HG03159 (cell line): ENCODE data around the gene UBAP1L.
"Not testable (repeated sequence)": the region's sequence is repeated elsewhere in the genome, so short reads cannot be mapped to it uniquely, and the experiment has no call there.

Experiments
- ATAC-seq: cut with Tn5 transposase; IDR thresholded peaks from one replicate; pipeline ENCODE4 v1.9.1; 2021; ENCODE audit warnings: mild to moderate bottlenecking, moderate library complexity; ENCODE audit not compliant: unreplicated experiment

The UBAP1L gene

GRCh38 chr15:65049418-65049840, 65.6 kb downstream of the UBAP1L start:
- ATAC-seq, result peak; percentile 88

GRCh38 chr15:65048241-65048640, 66.8 kb downstream of the UBAP1L start:
- ATAC-seq, result no peak

- no peak for ATAC-seq
These were observed 70.1 kb downstream of the UBAP1L start, which contains the start of gene SLC51B for GRCh38 chr15:65044724-65045481. Gene SLC51B (plus strand): TSS chr15:65045387. CDS start chr15:65050005, 4,618 bp downstream.

GRCh38 chr15:65044218-65044617, 70.8 kb downstream of the UBAP1L start:
- ATAC-seq, result not testable (repeated sequence)

- ATAC-seq, result no peak
These were observed 72.1 kb downstream of the UBAP1L start for GRCh38 chr15:65042776-65043327.
